Measurements from ENCODE around the gene LNP1.

LNP1 gene

DNA sequence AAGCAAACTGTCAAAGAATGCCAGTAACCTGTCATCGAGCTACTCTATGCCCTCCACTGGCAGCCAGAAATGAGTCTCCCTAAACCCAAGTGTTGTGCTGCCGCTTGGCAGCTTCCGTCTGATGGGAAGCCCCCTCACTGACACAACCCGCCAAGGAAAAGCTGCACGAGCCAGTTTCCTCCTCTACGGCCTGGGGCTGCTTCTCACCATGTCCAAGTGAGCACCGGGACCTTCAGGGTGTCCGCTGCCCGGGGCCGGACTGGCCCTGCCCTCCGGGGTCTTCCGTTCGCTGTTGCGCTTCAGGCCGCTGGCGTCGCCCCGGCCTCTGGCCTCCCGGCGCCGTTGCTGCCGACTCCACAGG is 940 bp upstream of the LNP1 start:
- DNase-seq, result peak; percentile 17

DNA sequence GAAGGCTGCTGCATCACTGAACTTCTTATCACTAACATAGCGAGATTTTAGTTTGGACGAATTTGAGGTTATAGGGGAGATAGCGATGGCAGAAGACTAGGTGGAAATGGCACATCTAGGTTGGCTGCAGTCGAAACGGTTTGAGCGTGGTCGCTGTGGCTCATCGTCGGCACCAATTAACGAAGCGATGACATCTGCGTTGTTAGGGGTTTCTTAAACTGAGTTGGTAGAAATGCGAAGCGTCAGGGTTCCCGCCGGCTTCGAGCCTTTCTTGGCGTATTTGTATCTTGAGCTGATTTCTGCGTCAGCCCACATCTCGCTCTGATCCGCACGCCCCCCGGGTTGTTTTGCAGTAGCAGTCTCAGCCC is 319 bp downstream of the LNP1 start:
- DNase-seq, result peak; percentile 35

DNA sequence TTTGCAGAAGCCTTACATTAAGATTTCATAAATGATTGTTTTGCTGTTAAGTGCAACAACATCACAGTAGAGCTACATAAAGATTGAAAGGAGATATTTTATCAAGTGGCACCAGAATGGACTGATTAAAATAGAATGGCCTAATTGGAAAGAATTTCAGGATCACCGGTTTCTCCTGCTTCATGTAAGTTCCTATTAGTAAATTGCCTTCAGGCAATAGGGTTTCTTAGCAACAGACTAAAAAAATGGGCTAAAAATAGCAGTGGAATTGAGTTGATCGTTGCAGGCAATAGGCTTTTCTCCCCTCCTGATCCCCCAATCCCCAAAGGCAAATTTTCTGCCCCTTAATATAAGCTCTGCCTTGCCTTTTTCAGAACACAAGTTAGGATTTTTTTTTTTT is 917 bp downstream of the LNP1 start:
- DNase-seq, result no peak

DNA sequence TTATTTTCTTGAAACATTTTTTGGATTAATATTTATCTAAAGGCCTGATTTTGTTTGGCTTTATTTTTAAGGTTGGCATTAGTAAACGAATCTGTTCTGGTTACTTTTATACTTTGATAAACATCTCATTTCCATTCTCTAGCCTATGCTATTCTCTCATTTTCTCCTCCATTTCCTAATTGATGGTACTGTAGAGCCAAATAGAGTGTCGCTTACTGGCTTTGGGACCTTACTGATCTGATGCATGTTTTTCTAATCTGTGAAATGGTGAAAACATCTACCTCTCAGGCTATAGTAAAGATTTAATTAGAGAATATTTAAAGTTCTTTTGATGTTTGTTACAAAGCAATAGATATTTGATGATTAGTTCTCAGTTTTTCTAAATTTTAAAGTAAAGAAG is 1.6 kb downstream of the LNP1 start:
- no peak for DNase-seq

DNA sequence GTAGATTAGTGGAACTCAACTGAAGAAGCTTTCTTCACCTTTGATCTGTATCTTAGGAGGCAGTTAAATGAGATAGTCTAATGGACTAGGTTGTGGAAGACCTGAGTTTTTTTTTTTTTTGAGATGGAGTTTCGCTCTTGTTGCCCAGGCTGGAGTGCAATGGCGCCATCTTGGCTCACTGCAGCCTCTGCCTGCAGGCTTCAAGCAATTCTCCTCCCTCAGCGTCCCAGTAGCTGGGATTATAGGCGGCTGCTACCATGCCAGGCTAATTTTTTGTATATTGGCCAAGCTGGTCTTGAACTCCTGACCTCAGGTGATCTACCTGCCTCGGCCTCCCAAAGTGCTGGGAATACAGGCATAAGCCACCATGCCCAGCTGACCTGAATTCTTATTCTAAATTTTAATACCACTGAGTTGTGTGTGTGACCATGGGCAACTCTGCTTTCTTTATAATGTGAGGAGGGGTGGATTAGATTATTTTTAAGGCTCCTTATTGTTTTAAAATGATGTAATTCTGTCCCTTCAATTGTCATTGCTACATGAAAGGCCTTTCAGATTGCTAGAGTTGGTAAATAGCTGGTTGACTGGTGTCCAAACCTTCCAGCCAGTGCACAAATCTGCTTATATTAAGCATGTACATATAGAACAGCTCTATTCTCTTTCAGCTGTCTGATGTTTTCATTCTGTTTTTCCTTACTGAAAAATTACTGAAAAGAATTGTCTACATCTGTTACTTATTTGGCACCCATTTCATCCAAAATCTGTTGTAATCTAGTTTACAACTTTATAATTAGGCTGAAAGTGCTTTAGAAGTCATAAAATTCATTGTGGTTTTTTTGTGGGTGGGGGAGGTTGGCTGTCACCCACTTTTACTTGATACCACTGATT is 2.3 kb downstream of the LNP1 start:
- DNase-seq, result no peak

DNA sequence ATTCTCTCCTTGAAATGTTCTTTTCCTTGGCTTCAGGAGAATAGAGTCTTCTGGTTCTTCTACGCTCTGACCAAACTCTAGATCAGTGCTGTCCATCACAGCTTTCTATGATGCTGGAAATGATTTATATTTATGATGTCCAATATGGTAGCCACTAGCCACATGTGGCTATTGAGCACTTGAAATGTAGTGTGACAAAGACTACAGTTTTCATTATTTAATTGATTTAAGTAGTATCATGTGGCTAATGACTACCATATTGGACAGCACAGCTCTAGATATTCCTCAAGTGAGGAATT is 2.9 kb downstream of the LNP1 start:
- no peak for DNase-seq

DNA sequence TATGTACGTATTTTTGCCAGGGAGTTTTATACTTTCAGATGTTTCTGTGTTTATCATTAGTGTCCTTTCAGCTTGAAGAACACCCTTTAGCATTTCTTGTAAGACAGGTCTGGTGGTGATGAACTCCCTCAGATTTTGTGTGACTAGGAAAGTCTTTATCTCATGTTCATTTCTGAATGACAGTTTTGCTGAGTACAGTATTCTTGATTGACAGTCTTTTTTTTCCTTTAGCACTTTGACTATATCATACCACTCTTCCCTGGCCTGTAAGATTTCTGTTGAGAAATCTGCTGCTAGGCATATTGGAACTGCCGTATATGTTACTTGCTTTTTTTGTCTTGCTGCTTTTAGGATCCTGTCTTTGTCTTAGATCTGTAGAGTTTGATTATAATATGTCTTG is 5.8 kb downstream of the LNP1 start:
- DNase-seq, result no peak

DNA sequence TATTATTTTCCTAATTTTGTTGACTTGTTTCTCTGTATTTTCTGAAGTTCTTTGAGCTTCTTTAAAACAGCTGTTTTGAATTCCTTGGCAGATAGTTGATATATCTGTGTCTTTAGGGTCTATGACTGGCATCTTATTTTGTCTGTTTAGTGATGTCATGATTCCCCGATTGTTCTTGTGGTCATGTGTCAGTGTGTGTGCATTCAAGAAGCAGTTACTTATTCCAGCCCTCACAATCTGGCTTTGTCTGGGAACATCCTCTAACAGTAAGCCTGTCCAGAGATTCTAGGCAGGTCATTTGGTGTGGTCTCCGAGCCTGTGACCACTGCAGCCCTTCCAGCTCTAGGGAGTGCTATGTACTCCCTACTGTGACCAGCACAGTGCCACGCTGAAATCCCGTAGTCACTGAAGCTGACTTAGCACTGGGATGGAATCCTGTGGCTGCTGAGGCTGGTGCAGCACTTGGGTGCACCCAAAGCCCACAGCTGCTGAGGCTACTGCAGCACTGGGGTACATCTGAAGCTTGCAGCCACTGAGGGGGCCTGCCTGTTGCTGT is 6.7 kb downstream of the LNP1 start:
- DNase-seq, result no peak

DNA sequence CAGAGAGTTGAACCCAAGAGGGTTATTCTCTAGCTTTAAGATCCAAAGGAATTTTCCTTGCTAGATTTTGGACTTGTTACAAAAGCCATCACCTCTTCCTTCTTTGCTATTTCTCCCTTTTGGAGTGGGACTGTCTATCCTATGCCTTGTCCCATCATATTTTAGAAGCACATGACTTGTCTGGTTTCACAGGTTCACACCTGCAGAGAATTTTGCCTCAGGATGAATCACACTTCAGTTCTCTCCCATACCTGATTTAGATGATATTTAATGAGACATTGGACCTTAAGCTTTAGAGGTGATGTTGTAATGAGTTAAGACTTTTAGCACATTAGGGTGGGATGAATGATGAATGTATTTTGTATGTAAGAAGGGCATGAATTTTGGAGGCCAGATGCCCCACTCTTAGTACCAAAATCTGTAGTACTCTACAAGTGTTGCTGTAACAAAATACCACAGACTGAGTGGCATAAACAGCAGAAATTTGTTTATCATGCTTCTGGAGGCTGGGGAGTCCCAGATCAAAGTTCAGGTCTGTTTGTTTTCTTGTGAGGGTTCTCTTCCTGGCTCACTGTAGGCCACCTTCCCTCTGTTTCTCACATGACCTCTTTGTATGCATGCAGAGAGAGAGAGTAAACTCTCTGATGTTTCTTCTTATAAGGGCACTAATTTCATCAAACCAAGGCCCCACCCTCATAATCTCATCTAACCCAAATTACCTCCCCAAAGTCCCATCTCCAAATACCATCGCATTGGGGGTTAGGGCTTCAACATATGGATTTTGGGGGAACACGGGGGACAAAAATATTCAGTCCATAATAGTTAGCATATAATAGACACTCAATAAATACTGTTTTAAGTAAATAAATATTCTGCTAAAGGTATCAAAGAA is 10.0 kb downstream of the LNP1 start:
- DNase-seq, result no peak

DNA sequence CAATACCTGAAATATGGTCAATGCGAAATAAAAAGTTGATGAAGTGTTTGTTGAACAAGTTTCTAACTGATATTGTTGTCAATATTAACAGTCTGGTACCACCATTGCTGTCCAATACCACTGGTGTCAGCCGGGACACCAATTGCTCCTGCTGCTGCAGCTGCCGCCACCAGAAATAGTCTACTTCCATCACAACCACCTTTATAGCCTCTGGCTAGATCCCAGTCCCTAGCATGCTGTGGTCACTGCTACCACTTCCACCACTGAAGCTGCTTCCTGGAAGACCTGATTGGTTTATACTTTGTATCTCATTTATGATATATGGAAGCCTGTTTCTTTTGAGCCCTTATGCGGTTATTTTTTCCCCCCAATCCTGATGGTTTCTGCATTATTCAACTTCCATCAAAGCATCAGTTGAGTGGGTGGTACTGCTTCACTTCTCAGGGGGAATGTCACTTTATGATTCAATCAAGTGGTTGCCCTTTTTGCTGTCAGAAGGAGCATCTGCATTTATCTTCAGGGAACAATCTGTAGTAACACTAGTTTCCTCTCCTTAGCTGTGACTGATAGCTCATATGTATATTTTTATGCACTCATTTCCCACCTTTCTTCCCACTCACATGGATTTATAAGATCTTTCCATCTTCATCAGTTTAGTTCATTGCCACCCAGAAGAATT is 11.7 kb downstream of the LNP1 start:
- no peak for DNase-seq

DNA sequence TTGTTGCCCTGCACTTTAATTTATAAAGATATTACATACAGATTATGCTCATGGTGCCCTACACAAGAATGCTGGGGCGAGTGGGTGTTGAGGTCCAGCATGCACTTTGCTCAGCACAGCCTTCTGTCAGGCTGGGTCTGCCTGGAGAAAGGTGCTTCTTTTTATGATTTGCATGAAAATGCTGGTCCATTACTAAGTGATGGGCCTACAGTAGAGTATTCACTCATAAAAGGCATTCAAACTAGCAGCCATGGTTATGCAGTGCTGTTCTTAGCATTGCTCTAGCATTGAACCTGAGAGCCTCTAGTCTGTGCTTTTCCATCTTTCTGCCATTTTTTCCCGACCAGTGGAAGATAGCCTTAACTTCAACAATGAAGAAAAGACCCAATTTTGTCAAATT is 12.3 kb downstream of the LNP1 start:
- DNase-seq, result no peak

DNA sequence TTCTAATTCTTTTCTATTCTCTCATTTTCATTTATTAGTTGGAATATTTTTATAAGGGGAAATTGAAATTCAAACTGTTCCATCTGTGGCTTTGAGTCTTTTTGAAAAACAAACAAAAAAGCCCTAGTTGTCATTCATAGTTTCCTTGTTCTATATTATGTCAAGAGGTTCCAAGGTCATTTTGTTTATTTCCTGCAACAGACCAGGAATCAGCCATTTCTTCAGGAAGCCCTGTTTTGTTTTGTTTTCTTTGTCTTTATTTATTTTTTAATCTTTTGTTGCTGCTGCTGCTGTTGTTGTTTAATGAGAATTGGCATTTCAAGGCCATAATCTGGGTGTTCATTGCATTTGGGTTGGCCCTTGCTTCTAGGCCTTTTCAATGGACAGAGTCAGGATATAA is 14.8 kb downstream of the LNP1 start:
- DNase-seq, result no peak

DNA sequence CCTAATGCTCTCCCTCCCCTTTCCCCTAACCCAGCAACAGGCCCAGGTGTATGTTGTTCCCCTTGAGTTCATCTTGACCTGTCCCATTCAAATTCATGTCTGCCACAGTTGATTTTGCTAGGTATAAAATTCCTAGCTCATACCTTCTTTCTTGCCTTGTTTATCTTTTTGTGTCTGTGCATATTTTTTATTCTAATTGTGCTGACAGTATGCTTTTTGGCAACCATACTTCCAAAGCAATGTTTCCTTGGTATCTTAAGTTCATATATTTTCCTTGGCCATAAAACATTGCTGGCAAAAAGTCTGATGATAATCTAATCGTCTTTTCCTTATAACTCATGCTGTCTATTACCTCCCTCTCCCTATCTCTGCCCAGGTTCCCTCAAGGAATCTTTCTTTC is 15.5 kb downstream of the LNP1 start:
- no peak for DNase-seq

DNA sequence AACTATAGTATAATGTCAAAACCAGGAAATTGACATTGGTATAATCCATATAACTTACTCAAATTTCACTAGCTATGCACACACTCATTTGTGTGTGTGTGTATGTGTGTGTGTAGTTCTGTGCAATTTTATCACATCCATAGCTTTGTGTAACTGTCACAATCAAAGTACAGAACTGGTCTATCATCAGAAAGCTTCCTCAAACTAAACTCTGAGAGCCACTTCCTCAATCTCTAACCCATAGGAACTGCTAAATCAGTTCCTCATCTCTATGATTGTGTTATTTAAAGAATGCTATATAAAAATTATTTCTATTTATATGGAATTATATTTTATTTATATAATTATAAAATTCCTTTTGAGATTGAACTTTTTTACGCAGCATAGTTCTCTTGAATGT is 18.1 kb downstream of the LNP1 start:
- no peak for DNase-seq

DNA sequence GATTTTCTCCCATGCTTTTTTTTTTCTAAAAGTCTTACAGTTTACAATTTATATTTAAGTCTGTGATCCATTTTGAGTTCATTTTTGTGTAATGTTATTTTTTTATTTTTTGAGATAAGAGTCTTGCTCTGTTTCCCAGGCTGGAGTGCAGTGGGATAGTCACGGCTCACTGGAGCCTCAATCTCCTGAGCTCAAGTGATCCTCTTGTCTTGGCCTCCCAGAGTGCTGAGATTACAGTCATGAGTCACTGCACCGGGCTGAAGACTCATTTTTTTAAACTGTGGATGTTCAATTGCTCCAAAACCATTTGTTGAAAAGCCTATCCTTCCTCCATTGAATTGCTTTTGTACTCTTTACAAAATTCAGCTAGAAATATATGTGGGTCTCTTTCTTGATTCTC is 19.5 kb downstream of the LNP1 start:
- DNase-seq, result no peak

DNA sequence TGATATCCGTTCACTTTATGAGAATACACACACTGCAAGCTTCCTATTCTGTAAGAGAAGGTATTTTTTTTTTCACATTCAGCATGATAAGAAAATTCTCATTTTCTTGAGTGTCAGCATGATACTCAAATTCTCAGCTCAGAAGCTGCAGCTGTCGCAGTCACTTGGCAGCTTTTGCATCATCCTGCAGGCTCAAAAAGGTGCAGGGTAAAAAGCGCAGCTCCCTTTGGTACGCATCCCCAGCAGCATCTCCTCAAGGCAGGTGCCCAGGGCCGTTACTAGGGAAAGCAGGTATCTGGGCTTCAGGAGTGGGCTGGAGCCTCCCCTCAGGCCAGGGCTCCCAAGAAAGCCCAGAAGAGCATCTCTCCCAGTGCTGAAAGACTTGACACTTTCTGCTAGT is 22.3 kb downstream of the LNP1 start:
- DNase-seq, result no peak

DNA sequence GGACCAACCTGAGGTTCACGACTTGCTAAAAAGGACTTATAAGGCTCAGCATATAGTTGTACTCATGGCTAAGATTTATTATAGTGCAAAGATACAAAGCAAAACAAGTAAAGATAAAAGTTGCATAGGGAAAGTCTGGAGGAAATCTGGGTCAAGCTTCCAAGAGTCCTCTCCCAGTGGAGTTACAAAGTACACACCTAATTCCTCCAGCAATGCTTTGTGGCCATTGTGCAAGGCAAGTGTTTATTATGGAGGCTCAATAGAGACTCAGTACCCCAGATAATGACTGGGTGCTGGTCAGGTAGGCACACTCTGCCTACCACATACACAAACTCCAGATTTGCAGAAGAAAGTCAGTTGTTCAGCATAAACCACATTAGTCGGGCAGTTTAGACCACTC is 22.9 kb downstream of the LNP1 start:
- no peak for DNase-seq

DNA sequence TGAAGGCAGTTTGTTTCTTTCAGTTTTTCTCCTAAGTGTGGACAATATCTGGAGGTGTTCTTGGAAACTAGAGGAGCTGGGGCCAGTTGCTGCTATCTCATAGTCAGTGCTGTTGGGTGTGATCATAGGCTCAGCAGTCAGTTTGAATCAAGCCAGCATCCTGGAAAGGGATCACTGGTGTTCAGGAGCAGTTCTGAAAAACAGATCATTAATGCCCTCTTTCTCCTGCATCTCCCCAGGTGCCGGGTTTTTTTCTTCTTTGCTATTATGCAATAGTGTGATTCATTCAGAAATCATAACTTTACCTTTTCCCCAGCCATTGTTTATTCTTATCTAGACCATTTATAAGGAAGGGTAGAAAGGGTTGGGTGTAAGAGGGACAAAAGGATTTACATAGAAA is 24.0 kb downstream of the LNP1 start:
- no peak for DNase-seq

DNA sequence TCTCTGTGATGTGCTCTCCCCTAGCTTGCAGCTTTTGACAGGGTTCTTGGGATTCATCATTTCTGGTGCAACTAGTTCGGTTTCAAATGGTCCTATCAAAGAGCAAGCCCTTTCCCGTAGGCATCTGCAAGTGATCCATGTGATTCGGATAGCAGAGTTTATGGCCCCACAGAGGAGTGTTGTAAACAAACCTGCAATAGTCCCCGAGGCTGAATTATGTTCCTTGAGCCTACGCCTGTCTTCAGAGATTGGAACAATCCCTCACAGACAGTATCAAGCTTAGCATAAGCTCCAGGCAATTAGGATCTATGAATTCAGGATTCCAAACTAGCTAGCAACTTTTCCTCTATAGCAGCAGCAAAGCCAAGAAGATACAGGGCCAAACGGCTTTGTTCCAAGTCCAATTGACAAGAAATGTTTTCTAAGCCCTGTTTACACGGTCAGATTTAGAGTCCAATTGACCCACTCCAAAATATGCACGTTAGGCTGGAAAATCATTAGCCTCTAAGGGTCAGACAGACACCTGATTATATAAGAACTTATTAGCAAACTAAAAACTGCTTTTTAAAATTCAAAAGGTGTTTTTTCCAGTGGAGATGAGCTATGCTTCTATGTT is 24.8 kb downstream of the LNP1 start:
- DNase-seq, result no peak

DNA sequence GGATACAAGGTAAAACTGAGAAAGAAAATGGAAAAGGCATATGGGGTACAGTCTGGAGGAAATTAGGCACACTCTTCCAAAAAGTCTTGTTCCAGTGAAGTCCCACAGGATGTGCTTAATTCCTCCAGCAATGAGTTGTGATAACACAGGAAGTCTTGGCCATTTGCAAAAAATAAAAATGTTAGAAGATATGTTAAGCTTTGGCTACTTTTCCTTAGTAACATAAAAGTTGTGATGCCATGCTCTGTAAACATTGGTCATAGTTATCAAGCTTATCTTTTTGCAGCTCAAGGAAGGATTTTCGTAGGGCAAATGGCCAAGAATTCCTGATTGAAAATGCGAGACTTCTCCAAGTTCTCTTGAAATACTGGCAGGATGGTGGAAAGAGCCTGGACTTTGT is 26.4 kb downstream of the LNP1 start:
- DNase-seq, result no peak

DNA sequence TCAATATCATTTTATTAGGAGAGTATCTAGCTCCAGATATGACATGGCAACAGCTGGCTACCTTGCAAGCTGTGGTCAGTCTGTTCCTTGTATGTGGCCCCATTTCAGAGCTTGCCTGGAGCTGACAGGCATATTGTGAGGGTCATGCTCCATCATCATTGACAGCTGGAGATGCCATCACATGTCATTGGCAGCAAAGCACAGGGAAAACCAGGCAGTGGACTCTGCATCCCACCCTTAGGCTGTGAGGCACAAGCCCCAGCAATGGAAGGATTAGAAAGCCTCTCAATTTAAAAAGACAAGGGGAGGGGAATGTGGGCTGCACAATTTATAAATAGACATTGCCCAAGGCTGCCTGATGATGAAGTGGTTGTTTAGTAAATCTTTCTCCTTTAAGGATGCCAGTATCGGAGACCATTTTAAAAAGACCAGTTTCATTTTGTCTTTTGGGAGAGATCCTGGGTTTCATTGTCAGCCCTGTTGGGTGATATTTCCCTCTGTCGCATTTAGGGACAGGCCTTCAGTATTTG is 27.9 kb downstream of the LNP1 start:
- DNase-seq, result no peak

DNA sequence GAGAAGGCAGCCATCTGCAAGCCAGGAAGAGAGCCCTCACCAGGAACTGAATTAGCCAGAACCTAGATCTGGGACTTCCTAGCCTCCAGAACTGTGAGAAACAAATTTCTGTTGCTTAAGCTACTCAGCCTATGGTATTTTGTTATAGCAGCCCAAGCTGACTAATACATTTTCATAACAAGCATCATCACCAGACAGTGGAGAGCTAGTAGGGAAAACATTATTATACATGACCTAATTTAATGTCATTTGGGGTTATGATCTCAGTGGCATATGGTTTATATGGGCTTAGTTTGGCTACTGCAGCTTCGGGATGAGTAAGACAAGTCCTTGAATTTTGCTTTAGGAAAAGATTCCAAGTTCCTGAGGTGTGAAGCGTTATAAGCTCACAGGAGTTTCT is 35.6 kb downstream of the LNP1 start:
- DNase-seq, result no peak
